GM12878 (cell line): ENCODE results near the gene SERPINB6. TPM values are rescaled to one million over a fixed set of nuclear protein-coding genes. Genes with fewer than 3 reads are reported as not detected.

Experiments used
- ATAC-seq: fragments of 200-7000 bp; cut with Tn5 transposase; 3 replicates; pipeline ENCODE4 v1.9.1; 2020; ENCODE audit warnings: mild to moderate bottlenecking, moderate library complexity
- BruUV-seq: library from RNA; stranded (reverse); fragments of 400-500 nt; replicated peaks from 2 replicates; lab custom pipeline; 2021; lab: Mats Ljungman, UMichigan
- CTCF ChIA-PET: fragments of 300-600 bp; sonication (Branson Sonifier 250); formaldehyde crosslinking; extraction: SDS; loops from one replicate; lab custom pipeline; 2021; ENCODE audit warnings: inconsistent platforms; lab: Yijun Ruan, JAX
- POLR2A ChIA-PET: fragments of 350-600 bp; formaldehyde crosslinking; extraction: SDS; loops from one replicate; lab custom pipeline; 2021; ENCODE audit warnings: inconsistent platforms; lab: Charles Lee
- RAD21 ChIA-PET: fragments of 300-600 bp; sonication (Branson Sonifier 250); formaldehyde crosslinking; loops from one replicate; lab custom pipeline; 2023; ENCODE audit warnings: antibody characterized with exemption; ENCODE audit not compliant: unreplicated experiment; lab: Charles Lee
- SMC1A ChIA-PET: fragments of 300-600 bp; sonication (Branson Sonifier 250); formaldehyde crosslinking; loops from one replicate; lab custom pipeline; 2023; ENCODE audit not compliant: unreplicated experiment, uncharacterized antibody; lab: Charles Lee
- DNase-seq: peaks from one replicate; pipeline ENCODE4 v3.0.0-alpha.2; 2011; ENCODE audit warnings: low read depth, low spot score
- FAIRE-seq: peaks from 3 replicates; lab custom pipeline; 2011; peaks lifted over from hg19 to GRCh38; lab: Jason Lieb, UNC
- H2AFZ ChIP-seq: 2 replicates; pipeline ENCODE4 v1.6.0; 2011; ENCODE audit warnings: low read depth, low read length, control low read depth; ENCODE audit not compliant: control insufficient read depth
- H3K27ac ChIP-seq: 2 replicates; pipeline ENCODE4 v1.5.1; 2011; ENCODE audit warnings: control low read depth; ENCODE audit not compliant: control insufficient read depth, insufficient read depth
- H3K27me3 ChIP-seq, 2 experiments: replicated peaks in 1 of 2; 2 replicates each; pipeline versions ENCODE4 v1.6.0 to v1.6.1; 2011; ENCODE audit warnings: low read length in 1 of 2; ENCODE audit not compliant: control insufficient read depth in 2 of 2, insufficient read depth in 2 of 2
- H3K36me3 ChIP-seq, 2 experiments: 2 replicates each; pipeline ENCODE4 v1.5.1; 2011; ENCODE audit warnings: low read length in 1 of 2; ENCODE audit not compliant: control insufficient read depth in 2 of 2, insufficient read depth in 2 of 2
- H3K4me1 ChIP-seq: 2 replicates; pipeline ENCODE4 v1.6.1; 2011; ENCODE audit warnings: mild to moderate bottlenecking, low read length, moderate library complexity, mixed read lengths; ENCODE audit not compliant: control insufficient read depth, insufficient read depth
- H3K4me2 ChIP-seq: 2 replicates; pipeline ENCODE4 v1.6.0; 2011; ENCODE audit warnings: control low read depth; ENCODE audit not compliant: control insufficient read depth, insufficient read depth
- H3K4me3 ChIP-seq: fragments of 200-600 bp; sonication (generic); 2 replicates; pipeline ENCODE4 v1.5.1; 2016
- H3K79me2 ChIP-seq: 2 replicates; pipeline ENCODE4 v1.6.0; 2011; ENCODE audit warnings: low read length; ENCODE audit not compliant: control insufficient read depth, insufficient read depth
- H3K9ac ChIP-seq: 2 replicates; pipeline ENCODE4 v1.8.0; 2011; ENCODE audit warnings: low read length, control low read depth, mixed read lengths; ENCODE audit not compliant: control insufficient read depth, insufficient read depth
- H3K9me3 ChIP-seq: replicated peaks from 3 replicates; pipeline ENCODE4 v1.5.1; 2011; ENCODE audit warnings: mild to moderate bottlenecking, low read length; ENCODE audit not compliant: control insufficient read depth, insufficient read depth
- H4K20me1 ChIP-seq: 2 replicates; pipeline ENCODE4 v1.6.0; 2011; ENCODE audit not compliant: control insufficient read depth, insufficient read depth
- EZH2 ChIP-seq: IDR thresholded peaks from 2 replicates; pipeline ENCODE4 v1.6.1; 2012; ENCODE audit warnings: low read depth, mild to moderate bottlenecking, control low read depth, inconsistent platforms, low read length, borderline replicate concordance; ENCODE audit not compliant: control insufficient read depth
- MYC ChIP-seq: IDR thresholded peaks from 2 replicates; pipeline ENCODE4 v1.6.1; 2011; ENCODE audit warnings: mild to moderate bottlenecking, low read length, moderate library complexity, inconsistent platforms; ENCODE audit not compliant: insufficient read depth, insufficient replicate concordance, insufficient read length, severe bottlenecking
- ZNF217 ChIP-seq: fragments of 450-650 bp; IDR thresholded peaks from 2 replicates; pipeline ENCODE4 v1.6.1; 2017; ENCODE audit warnings: antibody characterized with exemption, mild to moderate bottlenecking
- WGBS: methylation state at CpG from one replicate; pipeline ENCODE4 v1.1.6; 2016; ENCODE audit warnings: low lambda C conversion rate; ENCODE audit not compliant: insufficient replicate concordance, insufficient coverage; ENCODE audit errors: missing lambda C conversion rate; 5-methylcytosine and 5-hydroxymethylcytosine counted together
- in situ Hi-C: fragments of 300-500 bp; cut with MboI; formaldehyde crosslinking; loops from 9 replicates; pipeline ENCODE4 v1.14.3; 2018; ENCODE audit warnings: mixed read lengths
- intact Hi-C: fragments of 100-400 bp; cut with micrococcal nuclease; formaldehyde crosslinking; loops from one replicate; pipeline ENCODE4 v1.14.2; 2022; ENCODE audit not compliant: unreplicated experiment
- polyA plus RNA-seq, 11 experiments: library from polyadenylated mRNA; depleted of rRNA in 4 of 11; unstranded in 6 of 11; stranded (reverse) in 5 of 11; fragments of >200 nt; fragmentation: Nextera tagmentation in 4 of 11; fragmentation: Illumina TruSeq in 1 of 11; extraction: Ambion mirVana in 4 of 11; extraction: Trizol in 1 of 11; gene quantifications; 1 replicate in 1 of 11; 2 replicates in 10 of 11; pipeline versions ENCODE4 v1.2.1 to v1.2.3, GENCODE V29; 2011 to 2016; ENCODE audit warnings: inconsistent platforms in 2 of 11, missing spikeins in 2 of 11, low read depth in 1 of 11
- total RNA-seq, 4 experiments: library from RNA; depleted of rRNA in 3 of 4; stranded (reverse); fragments of >200 nt in 3 of 4; fragmentation: Illumina TruSeq in 1 of 4; extraction: Trizol in 1 of 4; gene quantifications; 2 replicates each; pipeline versions ENCODE4 v1.2.1 to v1.2.3, GENCODE V29; 2013 to 2021

SERPINB6 gene
- total and polyA plus RNA-seq, 10 of the 15 experiments (the other 5 are each of a cell fraction or from before 2014, with no cell fraction given), result 0.37 to 2.2 (median 0.68) TPM; not detected in 1

DNA sequence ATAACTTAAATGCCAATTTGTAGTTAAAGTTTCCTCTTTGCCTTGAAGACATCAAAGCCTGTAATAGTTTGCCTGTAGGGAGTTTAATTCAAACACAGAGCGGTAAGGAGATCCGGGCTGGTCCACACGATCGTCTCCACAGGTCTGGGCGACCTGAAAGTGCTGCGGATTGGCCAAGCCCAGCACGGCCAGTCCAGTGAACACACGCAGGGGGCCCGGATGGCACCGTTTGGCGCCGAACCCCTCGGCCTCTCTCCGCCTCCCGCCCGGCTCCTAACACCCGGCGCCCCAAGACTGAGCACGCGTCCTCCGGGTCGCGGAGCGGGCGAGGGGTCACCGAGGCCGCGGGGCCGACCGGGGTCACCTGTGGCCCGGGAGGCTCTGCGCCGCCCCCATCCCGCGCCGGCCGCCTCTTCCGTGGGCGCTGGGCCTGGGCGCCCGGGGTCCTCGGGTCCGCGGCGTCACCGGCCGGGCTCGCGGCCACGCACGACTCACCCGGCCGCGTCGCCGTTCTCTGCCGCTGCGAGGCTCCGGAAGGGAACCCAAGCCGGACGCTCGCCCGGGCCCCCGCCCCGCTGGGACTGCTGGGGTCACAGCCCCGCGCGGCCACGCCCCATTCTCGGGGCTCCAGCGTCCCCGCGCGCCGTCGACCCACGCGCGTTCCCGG, 481 bp downstream of the SERPINB6 start:
- peak overlapping the region; percentile 35; the same call in 1 of the 2 replicates for H3K4me2 ChIP-seq
- H3K4me3 ChIP-seq, result no peak overlapping the region
- H3K79me2 ChIP-seq, result no peaks in the 10 kb centered on the region
- intact Hi-C loops (no loop called here), in situ Hi-C loops (no loop called here)
- no peaks in the 10 kb centered on the region for H4K20me1 ChIP-seq
- ChIA-PET RAD21 (no interaction called here), POLR2A (no interaction called here), SMC1A (interaction anchor here (0.6 kb wide), 1 partner anchor 150 kb away, joined by 3 read pairs; no protein-coding TSS in a partner anchor), CTCF (no interaction called here)
- H3K4me1 ChIP-seq, result no peaks in the 10 kb centered on the region
- FAIRE-seq (no peak), ATAC-seq (no peak), DNase-seq (no peak)
- no peaks in the 10 kb centered on the region for H3K36me3 ChIP-seq
- no TSS peak for BruUV-seq
- no peak overlapping the region; the same call in 1 of the 2 replicates for H2AFZ ChIP-seq
- no peak overlapping the region for H3K27ac ChIP-seq
- H3K27me3 ChIP-seq, result peaks cover 3 to 17% of the 10 kb centered on the region in 2 experiments
- WGBS, result 3% methylated on average over 42 of the region's 80 CpGs
- H3K9me3 ChIP-seq, result peaks cover 1% of the 10 kb centered on the region
- TF ChIP-seq MYC (no peak), EZH2 (0 out of 2 replicates have a peak, but pooled peaks have one; percentile 31)
- no peak overlapping the region for H3K9ac ChIP-seq

DNA sequence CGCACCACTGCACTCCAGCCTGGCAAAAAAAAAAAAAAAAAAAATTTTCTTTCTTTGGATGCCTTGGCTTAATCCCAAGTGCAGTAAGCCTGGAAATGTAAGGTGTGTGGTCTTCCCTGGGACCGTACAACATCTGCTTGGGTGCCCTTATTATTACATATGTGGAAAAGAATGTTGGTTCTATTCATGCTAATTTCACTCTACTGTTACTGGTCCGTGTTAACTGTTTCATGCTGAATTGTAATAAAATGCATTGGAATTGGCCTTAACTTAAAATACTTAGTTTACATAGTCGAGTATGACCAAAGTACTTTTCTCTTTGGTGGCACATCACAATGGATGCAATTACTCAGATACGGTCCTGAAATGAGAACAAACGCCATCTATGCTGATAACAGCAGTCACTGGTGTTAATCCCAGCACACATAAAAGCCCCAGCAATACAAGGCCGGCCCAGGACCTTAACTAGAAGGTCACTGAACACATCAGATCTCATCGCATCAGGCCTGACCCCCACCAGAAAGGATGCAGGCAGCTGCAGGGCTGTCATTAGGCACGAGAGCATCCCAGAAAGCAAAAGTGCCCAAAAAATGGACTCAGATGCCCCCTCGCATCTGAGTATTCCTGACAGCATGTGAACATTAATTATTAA, 1.2 kb downstream of the SERPINB6 start:
- Histone ChIP-seq H3K36me3 (no peaks in the 10 kb centered on the region), H3K79me2 (no peaks in the 10 kb centered on the region), H3K9me3 (peaks cover 1% of the 10 kb centered on the region), H3K27me3 (peaks cover 3 to 15% of the 10 kb centered on the region in 2 experiments), H3K9ac (no peak overlapping the region), H3K4me1 (no peaks in the 10 kb centered on the region), H3K4me3 (no peak overlapping the region), H2AFZ (no peak overlapping the region), H4K20me1 (no peaks in the 10 kb centered on the region), H3K27ac (no peak overlapping the region), H3K4me2 (no peak overlapping the region)
- BruUV-seq, result no TSS peak
- TF ChIP-seq ZNF217, result no peak
- FAIRE-seq, result no peak
- no peak for DNase-seq
- ChIA-PET SMC1A (no interaction called here), CTCF (no interaction called here), RAD21 (no interaction called here), POLR2A (no interaction called here)
- in situ Hi-C loops (no loop called here), intact Hi-C loops (no loop called here)
- no peak for ATAC-seq
- 45% methylated on average over 10 of the region's 10 CpGs for WGBS
